ENCODE results near the gene CTSL.

The CTSL gene

GRCh38 chr9:87765521-87765920, 39.6 kb downstream of the CTSL start:
- no peaks in the 10 kb centered on the region for H3K27me3 ChIP-seq (ENCODE audit: control insufficient read depth in 3 of 3, insufficient read depth in 3 of 3, low read depth in 1 of 3, low read length in 3 of 3)
- H2AK5ac ChIP-seq (ENCODE audit: low read depth, low read length) = no peak overlapping the region
- no peak overlapping the region for H3K18ac ChIP-seq (ENCODE audit: low read length)
- H3K36me3 ChIP-seq (replicated peaks in 1 of 2; ENCODE audit: control insufficient read depth in 2 of 2, insufficient read depth in 2 of 2, low read length in 2 of 2) = no peaks in the 10 kb centered on the region
- no peak overlapping the region for H3K4ac ChIP-seq (ENCODE audit: low read length)
- H2AFZ ChIP-seq (ENCODE audit: low read length) = no peak overlapping the region
- H3K4me2 ChIP-seq (ENCODE audit: insufficient read depth, low read length, poor library complexity, severe bottlenecking) = no peak overlapping the region
- H3K27ac ChIP-seq (replicated peaks; ENCODE audit: low read length) = no peak overlapping the region
- H3K9ac ChIP-seq (ENCODE audit: low read depth, low read length, poor library complexity) = no peak overlapping the region
- H3K9me3 ChIP-seq (replicated peaks in 1 of 2; ENCODE audit: control insufficient read depth in 2 of 2, insufficient read depth in 1 of 2, low read depth in 1 of 2, low read length in 2 of 2) = no peaks in the 10 kb centered on the region
- H2BK15ac ChIP-seq (ENCODE audit: low read length) = no peak overlapping the region
- H3K23ac ChIP-seq (ENCODE audit: low read depth, low read length, poor library complexity) = no peak overlapping the region
- no peak overlapping the region for H4K8ac ChIP-seq (ENCODE audit: low read depth, low read length)
- H2BK12ac ChIP-seq (ENCODE audit: low read length) = no peak overlapping the region
- peaks cover 2 to 11% of the 10 kb centered on the region in 2 donors for H3K4me1 ChIP-seq (ENCODE audit: control insufficient read depth in 2 of 2, insufficient read depth in 1 of 2, low read depth in 1 of 2, low read length in 2 of 2)
- no peak overlapping the region for H2BK120ac ChIP-seq (ENCODE audit: low read depth, low read length)
- H3K4me3 ChIP-seq (ENCODE audit: low read length in 2 of 2) = no peak overlapping the region
- H3K14ac ChIP-seq (ENCODE audit: low read length) = no peak overlapping the region
- H4K91ac ChIP-seq (ENCODE audit: low read depth, low read length, poor library complexity) = no peak overlapping the region
- no peaks in the 10 kb centered on the region for H3K79me1 ChIP-seq (ENCODE audit: low read depth, low read length)
- H2BK5ac ChIP-seq (ENCODE audit: low read length) = no peak overlapping the region
- DNase-seq (ENCODE audit: low spot score) = no peak

GRCh38 chr9:87766697-87767096, 40.8 kb downstream of the CTSL start:
- DNase-seq (ENCODE audit: low spot score) = no peak
- H3K4ac ChIP-seq (ENCODE audit: low read length) = no peak overlapping the region
- no peak overlapping the region for H3K18ac ChIP-seq (ENCODE audit: low read length)
- H3K23ac ChIP-seq (ENCODE audit: low read depth, low read length, poor library complexity) = no peak overlapping the region
- H3K9ac ChIP-seq (ENCODE audit: low read depth, low read length, poor library complexity) = no peak overlapping the region
- H2AK5ac ChIP-seq (ENCODE audit: low read depth, low read length) = no peak overlapping the region
- no peak overlapping the region for H4K91ac ChIP-seq (ENCODE audit: low read depth, low read length, poor library complexity)
- H3K27ac ChIP-seq (replicated peaks; ENCODE audit: low read length) = no peak overlapping the region
- H3K14ac ChIP-seq (ENCODE audit: low read length) = no peak overlapping the region
- no peaks in the 10 kb centered on the region for H3K9me3 ChIP-seq (replicated peaks in 1 of 2; ENCODE audit: control insufficient read depth in 2 of 2, insufficient read depth in 1 of 2, low read depth in 1 of 2, low read length in 2 of 2)
- H3K27me3 ChIP-seq (ENCODE audit: control insufficient read depth in 3 of 3, insufficient read depth in 3 of 3, low read depth in 1 of 3, low read length in 3 of 3) = no peaks in the 10 kb centered on the region
- no CpG with 5 or more reads among the region's 1 CpG for WGBS, 2 donors (ENCODE audit: extremely low coverage in 2 of 2, insufficient read length in 2 of 2, insufficient replicate concordance in 1 of 2)
- no peak overlapping the region for H2BK5ac ChIP-seq (ENCODE audit: low read length)
- H4K8ac ChIP-seq (ENCODE audit: low read depth, low read length) = no peak overlapping the region
- no peak overlapping the region for H3K4me2 ChIP-seq (ENCODE audit: insufficient read depth, low read length, poor library complexity, severe bottlenecking)
- peaks cover 2 to 11% of the 10 kb centered on the region in 2 donors for H3K4me1 ChIP-seq (ENCODE audit: control insufficient read depth in 2 of 2, insufficient read depth in 1 of 2, low read depth in 1 of 2, low read length in 2 of 2)
- no peaks in the 10 kb centered on the region for H3K79me1 ChIP-seq (ENCODE audit: low read depth, low read length)
- H2AFZ ChIP-seq (ENCODE audit: low read length) = no peak overlapping the region
- no peaks in the 10 kb centered on the region for H3K36me3 ChIP-seq (replicated peaks in 1 of 2; ENCODE audit: control insufficient read depth in 2 of 2, insufficient read depth in 2 of 2, low read length in 2 of 2)
- H2BK120ac ChIP-seq (ENCODE audit: low read depth, low read length) = no peak overlapping the region
- H2BK12ac ChIP-seq (ENCODE audit: low read length) = no peak overlapping the region
- H2BK15ac ChIP-seq (ENCODE audit: low read length) = no peak overlapping the region
- H3K4me3 ChIP-seq (ENCODE audit: low read length in 2 of 2) = no peak overlapping the region

- no peak overlapping the region for H3K27ac ChIP-seq (replicated peaks; ENCODE audit: low read length)
- no peak overlapping the region for H3K4me2 ChIP-seq (ENCODE audit: insufficient read depth, low read length, poor library complexity, severe bottlenecking)
- no peaks in the 10 kb centered on the region for H3K27me3 ChIP-seq (ENCODE audit: control insufficient read depth in 3 of 3, insufficient read depth in 3 of 3, low read depth in 1 of 3, low read length in 3 of 3)
- H2AK5ac ChIP-seq (ENCODE audit: low read depth, low read length) = no peak overlapping the region
- H3K4me3 ChIP-seq (ENCODE audit: low read length in 2 of 2) = no peak overlapping the region
- H3K23ac ChIP-seq (ENCODE audit: low read depth, low read length, poor library complexity) = peak overlapping the region; percentile 17
- no peaks in the 10 kb centered on the region for H3K4me1 ChIP-seq (ENCODE audit: control insufficient read depth in 2 of 2, insufficient read depth in 1 of 2, low read depth in 1 of 2, low read length in 2 of 2)
- H3K4ac ChIP-seq (ENCODE audit: low read length) = no peak overlapping the region
- no peak overlapping the region for H4K91ac ChIP-seq (ENCODE audit: low read depth, low read length, poor library complexity)
- H4K8ac ChIP-seq (ENCODE audit: low read depth, low read length) = no peak overlapping the region
- peak overlapping the region; percentile 3 for H2BK5ac ChIP-seq (ENCODE audit: low read length)
- H3K18ac ChIP-seq (ENCODE audit: low read length) = peak overlapping the region; percentile 87
- H3K9me3 ChIP-seq (replicated peaks in 1 of 2; ENCODE audit: control insufficient read depth in 2 of 2, insufficient read depth in 1 of 2, low read depth in 1 of 2, low read length in 2 of 2) = no peaks in the 10 kb centered on the region
- no peak overlapping the region for H2BK120ac ChIP-seq (ENCODE audit: low read depth, low read length)
- H2BK15ac ChIP-seq (ENCODE audit: low read length) = peak overlapping the region; percentile 69
- WGBS, 2 donors (ENCODE audit: extremely low coverage in 2 of 2, insufficient read length in 2 of 2, insufficient replicate concordance in 1 of 2) = no CpG with 5 or more reads among the region's 18 CpGs
- H3K79me1 ChIP-seq (ENCODE audit: low read depth, low read length) = no peaks in the 10 kb centered on the region
- peak; percentile 9 for DNase-seq (ENCODE audit: low spot score)
- H2BK12ac ChIP-seq (ENCODE audit: low read length) = no peak overlapping the region
- no peak overlapping the region for H2AFZ ChIP-seq (ENCODE audit: low read length)
- H3K14ac ChIP-seq (ENCODE audit: low read length) = no peak overlapping the region
- H3K36me3 ChIP-seq (replicated peaks in 1 of 2; ENCODE audit: control insufficient read depth in 2 of 2, insufficient read depth in 2 of 2, low read length in 2 of 2) = no peaks in the 10 kb centered on the region
- no peak overlapping the region for H3K9ac ChIP-seq (ENCODE audit: low read depth, low read length, poor library complexity)
Measured at GRCh38 chr9:87770616-87771315, 44.8 kb downstream of the CTSL start.

- Histone ChIP-seq H3K4me1 (ENCODE audit: control insufficient read depth in 2 of 2, insufficient read depth in 1 of 2, low read depth in 1 of 2, low read length in 2 of 2) (no peaks in the 10 kb centered on the region), H2BK15ac (ENCODE audit: low read length) (peak overlapping the region; percentile 69), H3K9ac (ENCODE audit: low read depth, low read length, poor library complexity) (no peak overlapping the region), H2BK12ac (ENCODE audit: low read length) (peak overlapping the region; percentile 68), H3K18ac (ENCODE audit: low read length) (peak overlapping the region; percentile 87), H3K27ac (replicated peaks; ENCODE audit: low read length) (no peak overlapping the region), H4K8ac (ENCODE audit: low read depth, low read length) (no peak overlapping the region), H3K23ac (ENCODE audit: low read depth, low read length, poor library complexity) (peak overlapping the region; percentile 17), H3K9me3 (replicated peaks in 1 of 2; ENCODE audit: control insufficient read depth in 2 of 2, insufficient read depth in 1 of 2, low read depth in 1 of 2, low read length in 2 of 2) (no peaks in the 10 kb centered on the region), H3K27me3 (ENCODE audit: control insufficient read depth in 3 of 3, insufficient read depth in 3 of 3, low read depth in 1 of 3, low read length in 3 of 3) (no peaks in the 10 kb centered on the region), H2BK120ac (ENCODE audit: low read depth, low read length) (no peak overlapping the region), H3K4ac (ENCODE audit: low read length) (no peak overlapping the region), H2BK5ac (ENCODE audit: low read length) (peak overlapping the region; percentile 3), H3K4me3 (ENCODE audit: low read length in 2 of 2) (peak overlapping the region in 1 of 2 donors; percentile 40), H2AK5ac (ENCODE audit: low read depth, low read length) (no peak overlapping the region), H2AFZ (ENCODE audit: low read length) (no peak overlapping the region), H3K14ac (ENCODE audit: low read length) (no peak overlapping the region), H4K91ac (ENCODE audit: low read depth, low read length, poor library complexity) (no peak overlapping the region), H3K36me3 (replicated peaks in 1 of 2; ENCODE audit: control insufficient read depth in 2 of 2, insufficient read depth in 2 of 2, low read length in 2 of 2) (no peaks in the 10 kb centered on the region), H3K79me1 (ENCODE audit: low read depth, low read length) (no peaks in the 10 kb centered on the region), H3K4me2 (ENCODE audit: insufficient read depth, low read length, poor library complexity, severe bottlenecking) (no peak overlapping the region)
- no peak for DNase-seq (ENCODE audit: low spot score)
- no CpG with 5 or more reads among the region's 25 CpGs for WGBS, 2 donors (ENCODE audit: extremely low coverage in 2 of 2, insufficient read length in 2 of 2, insufficient replicate concordance in 1 of 2)
Measured at GRCh38 chr9:87771316-87772006, 45.5 kb downstream of the CTSL start.

Data from neuronal stem cell (in vitro differentiated cells).